Mesendoderm (in vitro differentiated cells): Measurements from ENCODE around the gene ZP3. TPM values are rescaled to one million over a fixed set of nuclear protein-coding genes. Genes with fewer than 3 reads are reported as not detected.

Experiments used
- DNase-seq: peaks from one replicate; pipeline ENCODE4 v3.0.0; 2013
- H2AK5ac ChIP-seq: 2 replicates; pipeline ENCODE4 v1.6.1; 2013; ENCODE audit warnings: low read length, inconsistent platforms
- H2BK120ac ChIP-seq: 2 replicates; pipeline ENCODE4 v1.6.1; 2013; ENCODE audit warnings: low read depth, mild to moderate bottlenecking, low read length, moderate library complexity, mixed read lengths
- H2BK15ac ChIP-seq: replicated peaks from 2 replicates; pipeline ENCODE4 v1.6.1; 2013; ENCODE audit warnings: low read depth, mild to moderate bottlenecking, moderate library complexity
- H2BK5ac ChIP-seq: 2 replicates; pipeline ENCODE4 v1.6.1; 2013; ENCODE audit warnings: low read length, inconsistent platforms
- H3K18ac ChIP-seq: 2 replicates; pipeline ENCODE4 v1.6.1; 2013; ENCODE audit warnings: mild to moderate bottlenecking, low read length, mixed read lengths
- H3K23ac ChIP-seq: one replicate; pipeline ENCODE4 v1.6.1; 2013; ENCODE audit warnings: low read length
- H3K27ac ChIP-seq: 2 replicates; pipeline ENCODE4 v1.5.1; 2013; ENCODE audit warnings: low read depth, mild to moderate bottlenecking, inconsistent platforms, low read length, moderate library complexity
- H3K27me3 ChIP-seq: 2 replicates; pipeline ENCODE4 v1.6.1; 2013; ENCODE audit warnings: low read length, control low read depth, mild to moderate bottlenecking, inconsistent platforms; ENCODE audit not compliant: insufficient read depth, poor library complexity
- H3K36me3 ChIP-seq: 2 replicates; pipeline ENCODE4 v1.6.1; 2013; ENCODE audit warnings: low read length, inconsistent platforms; ENCODE audit not compliant: control insufficient read depth, insufficient read depth
- H3K4ac ChIP-seq: one replicate; pipeline ENCODE4 v1.6.1; 2013; ENCODE audit warnings: low read depth, mild to moderate bottlenecking, low read length, moderate library complexity
- H3K4me1 ChIP-seq: 2 replicates; pipeline ENCODE4 v1.6.1; 2013; ENCODE audit warnings: low read depth, low read length, inconsistent platforms; ENCODE audit not compliant: control insufficient read depth
- H3K4me2 ChIP-seq: 2 replicates; pipeline ENCODE4 v1.6.1; 2013; ENCODE audit warnings: low read length
- H3K4me3 ChIP-seq: 2 replicates; pipeline ENCODE4 v1.5.1; 2013; ENCODE audit warnings: mild to moderate bottlenecking, low read length
- H3K56ac ChIP-seq: one replicate; pipeline ENCODE4 v1.6.1; 2013; ENCODE audit warnings: low read length
- H3K79me1 ChIP-seq: 2 replicates; pipeline ENCODE4 v1.6.1; 2013; ENCODE audit warnings: low read length, inconsistent platforms
- H3K79me2 ChIP-seq: 2 replicates; pipeline ENCODE4 v1.6.1; 2013; ENCODE audit warnings: mild to moderate bottlenecking, low read length; ENCODE audit not compliant: control insufficient read depth, insufficient read depth
- H3K9ac ChIP-seq: 2 replicates; pipeline ENCODE4 v1.6.1; 2013; ENCODE audit warnings: low read length, inconsistent platforms
- H4K5ac ChIP-seq: one replicate; pipeline ENCODE4 v1.6.1; 2013; ENCODE audit warnings: low read length
- H4K8ac ChIP-seq: one replicate; pipeline ENCODE4 v1.6.1; 2013; ENCODE audit warnings: low read depth, mild to moderate bottlenecking, control low read depth, low read length, moderate library complexity
- WGBS: extraction: QIAGEN DNeasy Blood & Tissue Kit; methylation state at CpG from one replicate; pipeline ENCODE4 v1.1.7; 2013; ENCODE audit warnings: low lambda C conversion rate, missing lambda C conversion rate; ENCODE audit not compliant: insufficient coverage; ENCODE audit errors: extremely low coverage; 5-methylcytosine and 5-hydroxymethylcytosine counted together
- polyA plus RNA-seq, 2 experiments: library from polyadenylated mRNA; stranded (reverse); fragments of 200-250 nt; gene quantifications; one replicate each; pipeline ENCODE4 v1.2.3, GENCODE V29; 2013

The ZP3 gene
- polyA plus RNA-seq (2013, experiment 1 of 2) = 4.2 TPM
- 4.2 TPM for polyA plus RNA-seq (2013, experiment 2 of 2)

GRCh38 chr7:76424413-76425111 lies at the start of gene ZP3:
Gene ZP3, plus strand, starts transcription at chr7:76424950. Its CDS starts 15 bp downstream, at chr7:76424965.
- Histone ChIP-seq H3K9ac (no peak within 1 kb of the TSS), H3K4me1 (no peaks in the 10 kb centered on the region), H3K56ac (no peak within 1 kb of the TSS), H3K27me3 (no peaks in the 10 kb centered on the region), H4K8ac (no peak within 1 kb of the TSS), H3K4me3 (no peak within 1 kb of the TSS), H3K4ac (no peak within 1 kb of the TSS), H3K23ac (no peak within 1 kb of the TSS), H3K36me3 (no peaks in the 10 kb centered on the region), H3K79me1 (no peaks in the 10 kb centered on the region), H3K4me2 (no peak within 1 kb of the TSS), H4K5ac (no peak within 1 kb of the TSS), H3K27ac (no peak within 1 kb of the TSS), H2AK5ac (no peak within 1 kb of the TSS), H3K18ac (no peak within 1 kb of the TSS), H2BK120ac (no peak within 1 kb of the TSS), H2BK15ac (no peak within 1 kb of the TSS), H3K79me2 (no peaks in the 10 kb centered on the region), H2BK5ac (no peak within 1 kb of the TSS)
- WGBS = no CpG with 5 or more reads among the region's 10 CpGs
- DNase-seq = no peak

DNA sequence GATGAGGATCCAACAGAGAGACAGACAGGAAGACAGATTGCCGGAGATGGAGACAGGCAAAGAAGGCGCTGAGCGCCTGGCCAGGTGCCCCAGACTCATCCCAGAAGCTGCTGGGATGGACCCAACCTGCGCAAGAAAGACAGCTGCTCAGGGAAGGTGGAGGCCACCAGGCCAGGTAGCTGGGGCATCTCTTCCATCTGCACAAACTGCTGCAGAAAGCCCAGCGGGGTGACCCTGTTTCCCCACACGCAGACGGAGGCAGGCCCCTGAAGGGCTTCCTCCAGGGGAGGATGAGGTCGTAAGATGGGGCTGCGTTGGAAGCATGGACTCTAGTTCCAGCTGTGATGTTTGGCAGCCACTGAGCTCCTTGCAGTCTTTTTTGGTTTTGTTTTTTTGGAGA lies 49.5 kb upstream of the ZP3 start:
- Histone ChIP-seq H3K4ac (no peak overlapping the region), H2BK120ac (no peak overlapping the region), H3K27ac (peak overlapping the region; percentile 47), H2BK5ac (no peak overlapping the region), H3K4me2 (no peak overlapping the region), H3K56ac (no peak overlapping the region), H2BK15ac (no peak overlapping the region), H3K27me3 (no peaks in the 10 kb centered on the region), H4K8ac (no peak overlapping the region), H3K79me2 (no peaks in the 10 kb centered on the region), H3K18ac (no peak overlapping the region), H3K4me3 (no peak overlapping the region), H3K4me1 (no peaks in the 10 kb centered on the region), H4K5ac (no peak overlapping the region), H3K23ac (no peak overlapping the region), H3K79me1 (no peaks in the 10 kb centered on the region), H3K9ac (no peak overlapping the region), H2AK5ac (no peak overlapping the region), H3K36me3 (no peaks in the 10 kb centered on the region)
- DNase-seq = no peak
- no CpG with 5 or more reads among the region's 9 CpGs for WGBS

DNA sequence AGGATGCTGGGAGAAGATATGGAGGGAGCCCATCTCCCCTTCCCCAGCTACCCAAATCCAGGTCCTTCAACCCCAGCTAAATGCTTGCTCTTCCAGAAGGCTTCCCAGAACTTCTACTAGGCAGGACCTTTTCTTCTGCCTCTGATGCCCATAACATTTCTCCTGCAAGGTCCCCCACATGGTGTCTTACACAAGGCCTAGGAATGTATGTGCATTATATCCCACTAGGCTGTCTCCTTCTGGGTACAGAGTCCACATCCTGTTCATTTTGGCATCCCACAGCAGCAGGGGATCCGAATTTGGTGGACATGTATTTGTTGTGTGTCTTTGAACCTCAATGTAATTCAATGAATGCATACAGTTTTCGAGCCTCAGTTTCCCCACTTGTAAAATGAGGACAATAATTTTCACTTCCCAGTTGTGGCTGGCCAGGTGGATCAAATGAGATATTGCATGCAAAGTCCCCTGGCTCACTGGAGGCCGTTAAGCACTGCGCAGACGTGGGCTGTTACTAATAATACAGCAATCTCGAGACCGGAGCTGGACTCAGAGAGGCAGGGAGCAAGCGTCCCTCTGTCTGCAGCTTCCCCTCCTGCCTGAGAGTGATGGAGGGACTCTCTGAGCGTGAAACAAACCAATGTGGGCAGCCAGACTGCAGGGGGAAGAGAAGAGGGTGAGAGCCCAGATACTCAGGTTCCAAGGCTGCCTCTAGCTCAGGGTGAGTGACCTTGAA lies 47.4 kb upstream of the ZP3 start:
- no peak overlapping the region for H3K18ac ChIP-seq
- H4K8ac ChIP-seq = no peak overlapping the region
- H3K9ac ChIP-seq = no peak overlapping the region
- no peak overlapping the region for H3K56ac ChIP-seq
- DNase-seq = no peak
- H3K23ac ChIP-seq = no peak overlapping the region
- no peak overlapping the region for H3K4ac ChIP-seq
- H4K5ac ChIP-seq = no peak overlapping the region
- no peak overlapping the region for H3K4me3 ChIP-seq
- H2AK5ac ChIP-seq = no peak overlapping the region
- no peaks in the 10 kb centered on the region for H3K79me2 ChIP-seq
- H3K79me1 ChIP-seq = no peaks in the 10 kb centered on the region
- H3K4me1 ChIP-seq = no peaks in the 10 kb centered on the region
- no peaks in the 10 kb centered on the region for H3K36me3 ChIP-seq
- no peak overlapping the region for H2BK5ac ChIP-seq
- no peak overlapping the region for H2BK15ac ChIP-seq
- H2BK120ac ChIP-seq = no peak overlapping the region
- H3K4me2 ChIP-seq = no peak overlapping the region
- no peaks in the 10 kb centered on the region for H3K27me3 ChIP-seq
- no CpG with 5 or more reads among the region's 9 CpGs for WGBS
- no peak overlapping the region for H3K27ac ChIP-seq

- no CpG with 5 or more reads among the region's 7 CpGs for WGBS
- DNase-seq = peak; percentile 48
- no peaks in the 10 kb centered on the region for H3K79me2 ChIP-seq
- peak overlapping the region; percentile 57 for H3K4ac ChIP-seq
- no peaks in the 10 kb centered on the region for H3K4me1 ChIP-seq
- H3K27ac ChIP-seq = peak overlapping the region; percentile 41
- peak overlapping the region; percentile 68 for H3K18ac ChIP-seq
- no peak overlapping the region for H3K4me3 ChIP-seq
- no peaks in the 10 kb centered on the region for H3K27me3 ChIP-seq
- no peak overlapping the region for H3K23ac ChIP-seq
- no peak overlapping the region for H4K5ac ChIP-seq
- H3K9ac ChIP-seq = peak overlapping the region; percentile 11
- no peak overlapping the region for H2BK15ac ChIP-seq
- H3K36me3 ChIP-seq = no peaks in the 10 kb centered on the region
- H3K79me1 ChIP-seq = no peaks in the 10 kb centered on the region
- H4K8ac ChIP-seq = peak overlapping the region; percentile 1
- H2AK5ac ChIP-seq = peak overlapping the region; percentile 7
- H2BK5ac ChIP-seq = no peak overlapping the region
- no peak overlapping the region for H3K4me2 ChIP-seq
- peak overlapping the region; percentile 2 for H3K56ac ChIP-seq
- H2BK120ac ChIP-seq = peak overlapping the region; percentile 8
Observed at GRCh38 chr7:76380623-76380966, 44.2 kb upstream of the ZP3 start.

GRCh38 chr7:76381814-76382213 lies 42.9 kb upstream of the ZP3 start:
- H3K4me3 ChIP-seq = no peak overlapping the region
- no peaks in the 10 kb centered on the region for H3K79me2 ChIP-seq
- H3K4ac ChIP-seq = no peak overlapping the region
- H3K23ac ChIP-seq = no peak overlapping the region
- no peak overlapping the region for H4K8ac ChIP-seq
- no peaks in the 10 kb centered on the region for H3K27me3 ChIP-seq
- no peak overlapping the region for H3K9ac ChIP-seq
- no peak overlapping the region for H2BK120ac ChIP-seq
- no peaks in the 10 kb centered on the region for H3K4me1 ChIP-seq
- no peak overlapping the region for H4K5ac ChIP-seq
- H2AK5ac ChIP-seq = no peak overlapping the region
- H3K18ac ChIP-seq = no peak overlapping the region
- H2BK15ac ChIP-seq = no peak overlapping the region
- no peak overlapping the region for H2BK5ac ChIP-seq
- H3K27ac ChIP-seq = no peak overlapping the region
- no peak overlapping the region for H3K4me2 ChIP-seq
- no peak for DNase-seq
- H3K36me3 ChIP-seq = no peaks in the 10 kb centered on the region
- no peaks in the 10 kb centered on the region for H3K79me1 ChIP-seq
- H3K56ac ChIP-seq = no peak overlapping the region
- WGBS = no CpG with 5 or more reads among the region's 7 CpGs
